Frontal cortex (tissue), 1 donor: ENCODE data around the gene NPBWR2. TPM values are rescaled to one million over a fixed set of nuclear protein-coding genes. Genes with fewer than 3 reads are reported as not detected.

Source experiments
- small RNA-seq: library from RNA; depleted of rRNA; stranded (forward); fragments of <200 nt; gene quantifications from one replicate; pipeline ENCODE3, GENCODE V24; 2014
- total RNA-seq: library from RNA; depleted of rRNA; stranded (reverse); fragments of >200 nt; gene quantifications from one replicate; pipeline ENCODE4 v1.2.3, GENCODE V29; 2014

Gene NPBWR2
- total RNA-seq, 1 donor from 2014 or later = 0.41 TPM

Small RNAs within 50 kb of the gene (small RNA-seq; reads per million reads assigned to genes)
- not detected for gene AL355803.1
- not detected for gene MIR6813

Other genes with a start within 250 kb of the NPBWR2 start
- gene ABHD16B, start 246.1 kb downstream of the NPBWR2 start, total RNA-seq = not detected
- gene TPD52L2, start 242.3 kb downstream of the NPBWR2 start, total RNA-seq = 22.4 TPM
- gene DNAJC5, start 212.4 kb downstream of the NPBWR2 start, total RNA-seq = 102 TPM
- 14.3 TPM for gene UCKL1, start 151.1 kb downstream of the NPBWR2 start, total RNA-seq
- 15.9 TPM for gene ZNF512B, start 137.6 kb downstream of the NPBWR2 start, total RNA-seq
- 5.7 TPM for gene SAMD10, start 127.9 kb downstream of the NPBWR2 start, total RNA-seq
- 81.9 TPM for gene PRPF6, start 126.4 kb downstream of the NPBWR2 start, total RNA-seq
- gene C20orf204, start 71.4 kb downstream of the NPBWR2 start, total RNA-seq = 1.2 TPM
- gene SOX18, start 57.9 kb downstream of the NPBWR2 start, total RNA-seq = 0.41 TPM
- 36.7 TPM for gene TCEA2, start 44.4 kb downstream of the NPBWR2 start, total RNA-seq
- gene RGS19, start 28.0 kb downstream of the NPBWR2 start, total RNA-seq = 7.7 TPM
- 13.5 TPM for gene OPRL1, start 27.5 kb downstream of the NPBWR2 start, total RNA-seq
- gene LKAAEAR1, start 23.2 kb downstream of the NPBWR2 start, total RNA-seq = 2.9 TPM
- gene MYT1, start 56.9 kb upstream of the NPBWR2 start, total RNA-seq = 6.9 TPM
- 118 TPM for gene PCMTD2, start 148.2 kb upstream of the NPBWR2 start, total RNA-seq